ENCODE measurements around the gene ANP32A. TPM values are rescaled to one million over a fixed set of nuclear protein-coding genes. Genes with fewer than 3 reads are reported as not detected.
A peak's percentile ranks its signal among the peaks of the same experiment; 100 is the strongest.

Gene ANP32A
- polyA plus RNA-seq, 4 donors: 281 to 325 (median 310) TPM

DNA sequence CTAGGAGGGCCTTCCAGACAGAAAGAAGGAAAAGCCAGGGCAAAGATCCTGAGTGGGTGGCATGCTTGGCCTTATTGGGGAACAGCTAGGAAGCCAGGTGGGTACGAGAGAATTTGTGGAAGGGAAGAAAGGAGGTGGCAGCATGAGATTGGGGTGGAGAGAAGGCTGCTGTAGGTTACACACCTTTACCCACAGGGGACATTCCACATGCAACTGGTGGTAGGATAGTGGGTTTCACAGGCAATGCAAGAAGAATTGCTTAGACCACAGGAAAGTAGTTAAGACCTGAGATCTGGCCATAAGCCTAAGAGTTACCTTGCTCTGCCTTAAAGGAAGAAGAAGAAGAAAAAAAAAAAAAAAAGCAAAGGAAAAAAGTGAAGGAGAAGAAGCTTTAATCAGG, 19.8 kb downstream of the ANP32A start:
- DNase-seq (ENCODE audit: low read depth in 4 of 4, low spot score in 3 of 4): no peak

DNA sequence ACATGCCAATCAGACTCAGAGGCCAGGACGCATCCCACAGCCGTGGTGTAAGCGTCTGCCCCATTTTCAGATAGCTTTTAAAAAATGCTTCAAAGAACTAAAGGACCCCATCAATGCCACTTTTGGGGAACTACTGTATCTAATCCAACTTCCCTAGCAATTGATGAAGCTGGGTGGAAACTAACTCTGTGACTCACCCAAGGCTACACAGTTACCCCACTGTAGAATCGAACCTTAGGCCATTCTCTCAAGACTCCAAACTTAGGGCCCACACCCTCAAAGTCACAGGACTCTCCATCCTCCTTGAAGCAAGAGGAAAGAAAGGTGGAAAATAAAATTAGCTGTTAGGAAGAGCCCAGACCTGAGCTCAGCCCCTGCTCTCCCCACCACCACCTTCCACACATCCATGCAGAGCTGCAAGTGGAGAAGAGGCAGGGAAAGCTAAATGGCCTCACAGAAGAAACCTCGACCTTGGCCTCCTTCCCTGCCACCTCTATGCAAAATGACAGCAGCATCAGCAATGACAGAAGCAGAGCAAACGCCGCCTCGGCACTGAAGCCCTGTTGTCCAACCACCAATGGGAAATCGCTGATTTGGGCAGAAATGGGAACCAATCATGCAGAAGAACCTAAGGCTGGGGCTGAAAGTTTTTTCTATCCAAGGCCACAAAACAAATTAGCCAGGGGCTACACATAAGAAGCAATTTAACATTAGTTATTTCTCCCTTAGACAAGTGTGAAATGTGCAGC, 22.2 kb downstream of the ANP32A start:
- DNase-seq (ENCODE audit: low read depth in 4 of 4, low spot score in 3 of 4): no peak

- DNase-seq (ENCODE audit: low read depth in 4 of 4, low spot score in 3 of 4): no peak
Observed at GRCh38 chr15:68797599-68798345, 22.9 kb downstream of the ANP32A start.

- no peak for DNase-seq (ENCODE audit: low read depth in 4 of 4, low spot score in 3 of 4)
Observed at GRCh38 chr15:68797191-68797590, 23.5 kb downstream of the ANP32A start.

DNA sequence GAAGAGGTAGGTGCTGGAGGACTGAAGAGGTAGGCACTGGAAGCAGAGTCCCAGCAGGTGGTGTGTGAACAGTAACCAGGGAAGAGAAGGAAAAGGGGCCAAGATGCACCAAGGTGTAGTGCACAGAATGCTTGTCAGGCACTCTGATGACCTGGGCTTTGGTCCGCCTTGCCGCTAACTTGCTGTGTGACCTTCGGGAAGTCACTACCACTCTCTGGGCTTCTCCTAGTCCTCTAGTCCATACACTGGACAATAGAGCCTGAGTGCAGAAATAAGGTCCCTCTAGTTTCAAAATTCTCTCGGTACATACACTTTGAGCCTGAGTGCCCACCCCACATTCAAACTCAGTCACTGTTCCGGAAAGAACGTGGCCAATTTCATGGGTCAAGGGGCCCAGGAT, 24.1 kb downstream of the ANP32A start:
- no peak for DNase-seq (ENCODE audit: low read depth in 4 of 4, low spot score in 3 of 4)

DNA sequence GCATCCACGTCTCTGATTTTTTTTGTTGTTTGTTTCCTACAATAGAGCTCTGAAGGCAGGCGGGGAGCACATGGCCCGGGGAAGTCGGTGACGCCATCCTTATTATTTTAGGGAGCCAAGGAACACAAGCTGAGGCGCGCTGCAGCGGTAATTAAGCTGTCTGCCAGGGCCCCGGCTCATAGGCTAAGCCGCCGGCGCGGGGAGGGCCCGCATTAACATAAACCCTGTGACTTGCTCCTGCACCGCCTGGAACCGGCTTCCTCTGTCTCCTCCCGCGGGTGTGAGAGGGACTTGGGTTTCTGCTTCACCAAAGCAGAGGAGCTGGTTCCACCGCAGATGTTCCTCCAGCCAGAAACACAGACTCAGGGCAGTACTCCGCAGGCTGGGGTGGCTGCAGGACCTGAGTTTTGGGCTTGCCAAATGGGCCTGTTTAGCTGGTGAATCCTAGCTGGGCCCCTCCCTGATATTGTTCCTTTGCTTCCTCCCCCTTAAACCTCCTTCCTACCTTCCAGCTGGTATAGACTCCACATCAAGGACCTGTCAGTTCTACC, 25.3 kb downstream of the ANP32A start:
- peak; percentile 57 to 85 (median 79) for DNase-seq (ENCODE audit: low read depth in 4 of 4, low spot score in 3 of 4)

GRCh38 chr15:68794863-68795262, 25.8 kb downstream of the ANP32A start:
- no peak for DNase-seq (ENCODE audit: low read depth in 4 of 4, low spot score in 3 of 4)

- no peak for DNase-seq (ENCODE audit: low read depth in 4 of 4, low spot score in 3 of 4)
Observed at GRCh38 chr15:68794307-68794706, 26.4 kb downstream of the ANP32A start.

DNA sequence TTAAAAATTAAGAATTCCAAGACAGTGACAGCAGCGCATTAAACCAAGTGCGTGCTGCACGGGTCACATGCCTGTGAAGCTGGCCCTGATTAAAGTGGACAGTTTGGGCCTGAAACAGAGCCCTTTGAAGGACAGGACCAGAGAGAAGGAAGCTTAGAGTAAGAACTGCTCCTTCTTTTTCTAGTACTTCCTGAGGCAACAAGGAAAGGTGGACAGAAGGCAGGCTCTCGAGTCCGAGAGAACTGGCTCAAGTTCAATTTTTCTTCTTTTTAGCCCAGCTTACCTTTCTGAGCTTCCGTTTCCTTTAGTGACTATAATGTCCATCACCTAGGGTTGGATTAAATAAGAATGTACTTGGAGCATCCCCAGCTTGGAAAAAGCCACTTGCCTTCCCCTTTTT, 26.9 kb downstream of the ANP32A start:
- no peak for DNase-seq (ENCODE audit: low read depth in 4 of 4, low spot score in 3 of 4)

DNA sequence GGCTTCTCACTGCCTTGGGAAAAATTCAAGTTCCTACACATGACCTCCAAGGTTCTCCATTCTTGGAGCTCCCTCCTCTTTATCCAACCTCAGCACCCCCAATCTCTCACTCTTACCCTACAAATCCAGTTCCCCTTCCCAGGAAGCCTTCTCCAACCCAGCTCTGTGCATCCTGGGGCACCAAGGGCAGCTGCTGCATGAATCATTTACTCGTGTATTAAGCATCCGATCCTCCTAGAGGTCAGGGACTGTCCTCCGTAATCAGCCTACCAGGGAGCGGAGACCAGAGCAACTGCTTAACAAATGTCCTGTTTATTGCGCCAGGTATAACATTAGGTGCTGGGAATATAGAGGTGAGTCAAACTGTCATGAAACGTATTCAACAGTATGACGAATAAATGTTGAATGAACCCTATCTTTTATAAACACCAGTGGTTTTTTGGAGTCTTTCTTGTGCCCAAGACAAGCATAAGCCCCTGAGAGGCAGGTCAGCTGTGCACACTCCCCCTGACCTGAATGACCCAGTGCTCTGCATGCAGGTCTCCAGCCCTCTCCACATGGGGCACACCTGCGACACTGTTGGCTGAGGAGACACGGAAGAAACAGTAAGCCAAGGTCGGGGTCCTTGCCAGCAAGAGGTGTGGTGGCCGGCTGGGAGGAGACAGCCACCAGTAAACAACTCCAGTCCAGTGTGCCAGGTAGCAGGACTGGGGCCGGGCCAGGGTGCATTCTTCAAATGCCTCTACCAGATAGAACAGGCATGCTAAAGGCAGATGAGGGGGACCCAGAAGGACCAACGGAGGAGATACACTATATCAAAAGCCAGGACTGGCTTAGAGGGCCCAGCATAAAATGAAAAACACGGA, 27.6 kb downstream of the ANP32A start:
- no peak for DNase-seq (ENCODE audit: low read depth in 4 of 4, low spot score in 3 of 4)

GRCh38 chr15:68791431-68792283, 29.0 kb downstream of the ANP32A start:
- DNase-seq (ENCODE audit: low read depth in 4 of 4, low spot score in 3 of 4): no peak

GRCh38 chr15:68790910-68791309, 29.8 kb downstream of the ANP32A start:
- DNase-seq (ENCODE audit: low read depth in 4 of 4, low spot score in 3 of 4): no peak

GRCh38 chr15:68790242-68790575, 30.5 kb downstream of the ANP32A start:
- no peak for DNase-seq (ENCODE audit: low read depth in 4 of 4, low spot score in 3 of 4)

- no peak for DNase-seq (ENCODE audit: low read depth in 4 of 4, low spot score in 3 of 4)
Observed at GRCh38 chr15:68789534-68790241, 31.0 kb downstream of the ANP32A start.

GRCh38 chr15:68789091-68789490, 31.6 kb downstream of the ANP32A start:
- no peak for DNase-seq (ENCODE audit: low read depth in 4 of 4, low spot score in 3 of 4)

GRCh38 chr15:68788264-68788624, 32.5 kb downstream of the ANP32A start:
- DNase-seq (ENCODE audit: low read depth in 4 of 4, low spot score in 3 of 4): no peak

- no peak for DNase-seq (ENCODE audit: low read depth in 4 of 4, low spot score in 3 of 4)
Observed at GRCh38 chr15:68787609-68788263, 33.0 kb downstream of the ANP32A start.

- DNase-seq (ENCODE audit: low read depth in 4 of 4, low spot score in 3 of 4): no peak
Observed at GRCh38 chr15:68786753-68787152, 33.9 kb downstream of the ANP32A start.

DNA sequence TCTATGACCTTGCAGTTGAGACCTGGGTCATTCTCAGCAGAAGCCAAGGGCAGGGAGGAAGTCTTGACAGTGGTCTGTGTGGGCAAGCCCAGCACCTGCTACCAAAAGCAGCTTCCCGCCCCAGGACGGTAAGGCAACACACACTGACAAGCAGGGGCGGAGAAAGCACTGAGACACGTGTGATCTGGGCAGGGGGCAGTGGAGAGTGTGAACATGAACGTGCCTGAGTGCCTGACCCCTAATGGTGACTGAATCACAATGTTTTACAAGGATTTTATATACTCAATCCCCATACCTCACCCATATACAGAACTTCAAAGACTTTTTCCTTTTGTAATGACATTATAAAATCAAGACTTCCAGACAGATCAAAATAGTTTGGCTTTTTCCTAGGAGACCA, 35.2 kb downstream of the ANP32A start:
- DNase-seq (ENCODE audit: low read depth in 4 of 4, low spot score in 3 of 4): no peak

Data from right renal pelvis (tissue), 4 donors.